Activated B cell treated with CpG ODN at 0.5 μM for 24 hours (primary cell): ENCODE results near the gene TSPO. TPM values are rescaled to one million over a fixed set of nuclear protein-coding genes. Genes with fewer than 3 reads are reported as not detected.

ENCODE experiments used
- ATAC-seq: fragments of 200-7000 bp; cut with Tn5 transposase; one replicate; pipeline ENCODE4 v1.10.0; 2021; ENCODE audit warnings: low read depth, mild to moderate bottlenecking, moderate library complexity
- CTCF ChIA-PET: fragments of 350-600 bp; sonication (Branson Sonifier 250); formaldehyde crosslinking; loops from one replicate; lab custom pipeline; 2021; ENCODE audit warnings: antibody characterized with exemption; lab: Charles Lee
- POLR2A ChIA-PET: fragments of 350-600 bp; sonication (Branson Sonifier 250); formaldehyde crosslinking; loops from one replicate; lab custom pipeline; 2021; ENCODE audit warnings: antibody characterized with exemption; lab: Charles Lee
- DNase-seq: peaks from one replicate; pipeline ENCODE4 v3.0.0; 2022
- H3K27ac Mint-ChIP-seq: one replicate; pipeline ENCODE4 v1.8.0; 2020; ENCODE audit warnings: mixed read lengths
- H3K27me3 Mint-ChIP-seq: one replicate; pipeline ENCODE4 v1.8.0; 2021; ENCODE audit warnings: mixed read lengths
- H3K36me3 Mint-ChIP-seq: one replicate; pipeline ENCODE4 v1.8.0; 2021; ENCODE audit warnings: low read depth, mixed read lengths
- H3K4me1 Mint-ChIP-seq: one replicate; pipeline ENCODE4 v1.8.0; 2021; ENCODE audit warnings: mixed read lengths
- H3K4me3 Mint-ChIP-seq: one replicate; pipeline ENCODE4 v1.8.0; 2020; ENCODE audit warnings: mild to moderate bottlenecking, mixed read lengths
- H3K9me3 Mint-ChIP-seq: one replicate; pipeline ENCODE4 v1.8.0; 2020; ENCODE audit warnings: mixed read lengths
- CTCF ChIP-seq: fragments of 200-600 bp; IDR thresholded peaks from one replicate; pipeline ENCODE4 v1.8.0; 2022; ENCODE audit warnings: antibody characterized with exemption, mild to moderate bottlenecking
- intact Hi-C: fragments of 100-400 bp; cut with micrococcal nuclease; formaldehyde crosslinking; loops from one replicate; pipeline ENCODE4 v1.15.1; 2024
- total RNA-seq: library from RNA; stranded (reverse); gene quantifications from 2 replicates; pipeline ENCODE4 v1.2.3, GENCODE V29; 2022

TSPO gene
- total RNA-seq, 1 donor from 2014 or later: 40.9 TPM

GRCh38 chr22:43212434-43212952, 61.1 kb downstream of the TSPO start:
- H3K27me3 Mint-ChIP-seq: peaks cover 16% of the 10 kb centered on the region
- H3K27ac Mint-ChIP-seq: no peak overlapping the region
- H3K9me3 Mint-ChIP-seq: no peaks in the 10 kb centered on the region
- no peak for TF ChIP-seq CTCF
- ChIA-PET CTCF (no interaction called here), POLR2A (no interaction called here)
- no peak overlapping the region for H3K4me3 Mint-ChIP-seq
- DNase-seq (no peak), ATAC-seq (no peak)
- intact Hi-C loops: no loop called here
- H3K4me1 Mint-ChIP-seq: no peaks in the 10 kb centered on the region
- H3K36me3 Mint-ChIP-seq: no peaks in the 10 kb centered on the region

Other genes starting within 250 kb of the TSPO start
- 47.5 and 48.9 TPM in 2 replicates for gene PACSIN2, start 136.4 kb upstream of the TSPO start, total RNA-seq
- gene TTLL1, start 62.2 kb upstream of the TSPO start, total RNA-seq: 1.2 and 1.5 TPM in 2 replicates
- 2.6 TPM in 2 replicates for gene BIK, start 40.8 kb upstream of the TSPO start, total RNA-seq
- 12.7 and 13.2 TPM in 2 replicates for gene MCAT, start 8.2 kb upstream of the TSPO start, total RNA-seq
- 30.0 and 31.5 TPM in 2 replicates for gene TTLL12, start 35.6 kb downstream of the TSPO start, total RNA-seq
- gene SCUBE1, start 191.8 kb downstream of the TSPO start, total RNA-seq: 0.12 TPM in 1 of 2 replicates, not detected in the other